Activated CD8-positive, alpha-beta T cell treated with anti-CD3 and anti-CD28 coated beads for 36 hours (primary cell): Measurements from ENCODE around the gene DUSP1. TPM values are rescaled to one million over a fixed set of nuclear protein-coding genes. Genes with fewer than 3 reads are reported as not detected.

Experiments used
- ATAC-seq: fragments of 200-7000 bp; cut with Tn5 transposase; one replicate; pipeline ENCODE4 v1.10.0; 2021; ENCODE audit warnings: mild to moderate bottlenecking, moderate library complexity
- CTCF ChIA-PET: fragments of 350-600 bp; sonication (Branson Sonifier 250); formaldehyde crosslinking; loops from one replicate; lab custom pipeline; 2021; ENCODE audit warnings: antibody characterized with exemption; lab: Charles Lee
- POLR2A ChIA-PET: fragments of 350-600 bp; sonication (Branson Sonifier 250); formaldehyde crosslinking; loops from one replicate; lab custom pipeline; 2021; ENCODE audit warnings: antibody characterized with exemption; lab: Charles Lee
- DNase-seq: peaks from one replicate; pipeline ENCODE4 v3.0.0-alpha.2; 2020
- H3K27ac Mint-ChIP-seq: one replicate; pipeline ENCODE4 v1.8.0; 2021; ENCODE audit warnings: mild to moderate bottlenecking, mixed read lengths
- H3K27me3 Mint-ChIP-seq: one replicate; pipeline ENCODE4 v1.8.0; 2021; ENCODE audit warnings: mixed read lengths
- H3K36me3 Mint-ChIP-seq: one replicate; pipeline ENCODE4 v1.8.0; 2021; ENCODE audit warnings: low read depth, mixed read lengths
- H3K4me1 Mint-ChIP-seq: one replicate; pipeline ENCODE4 v1.8.0; 2021; ENCODE audit warnings: low read depth, mixed read lengths
- H3K4me3 Mint-ChIP-seq: one replicate; pipeline ENCODE4 v1.8.0; 2021; ENCODE audit warnings: mild to moderate bottlenecking, moderate library complexity, mixed read lengths
- H3K9me3 Mint-ChIP-seq: one replicate; pipeline ENCODE4 v1.8.0; 2021; ENCODE audit warnings: mixed read lengths
- intact Hi-C: fragments of 100-400 bp; cut with micrococcal nuclease; formaldehyde crosslinking; loops from one replicate; pipeline ENCODE4 v1.10.0; 2022
- total RNA-seq, 2 experiments: library from RNA; stranded (reverse); gene quantifications; one replicate each; pipeline ENCODE4 v1.2.3, GENCODE V29; 2021
- TF ChIP-seq, protein P1 (sequence below): fragments of 200-600 bp; IDR thresholded peaks from one replicate; pipeline ENCODE4 v1.8.0; 2022; ENCODE audit warnings: antibody characterized with exemption, mild to moderate bottlenecking

Gene DUSP1
- total RNA-seq, 2 experiments from 2014 or later = 16.6 to 17.9 TPM

DNA sequence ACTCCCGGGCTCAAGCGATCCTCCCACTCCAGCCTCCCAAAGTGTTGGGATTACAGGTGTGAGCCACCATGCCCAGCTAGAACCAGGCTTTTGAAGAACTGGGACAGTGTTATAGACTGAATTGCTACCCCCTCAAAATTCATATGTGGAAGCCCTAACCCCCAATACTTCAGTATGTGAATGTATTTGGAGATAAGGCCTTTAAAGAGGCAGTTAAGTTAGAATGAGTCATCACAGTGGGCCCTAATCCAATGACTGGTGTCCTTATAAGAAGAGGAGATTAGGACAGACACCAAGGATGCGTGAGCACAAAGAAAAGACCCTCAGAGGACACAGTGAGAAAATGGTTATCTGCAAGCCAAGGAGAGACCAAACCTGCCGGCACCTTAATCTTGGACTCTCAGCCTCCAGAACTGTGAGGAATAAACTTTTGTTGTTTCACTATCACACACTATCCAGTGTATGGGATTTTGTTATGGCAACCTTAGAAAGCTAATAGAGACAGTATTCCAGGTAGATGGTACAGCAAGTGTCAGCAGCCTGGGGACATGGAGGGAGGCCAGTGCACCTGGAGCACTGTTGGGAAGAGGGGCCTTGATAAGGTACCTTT, 31.7 kb upstream of the DUSP1 start:
- ChIA-PET CTCF (no interaction called here), POLR2A (interaction anchor here (1.1 to 1.7 kb wide), 2 partner anchors 32 to 37 kb away, joined by 3 to 5 read pairs; partner anchors contain the start of gene DUSP1)
- H3K27me3 Mint-ChIP-seq = no peaks in the 10 kb centered on the region
- H3K9me3 Mint-ChIP-seq = no peaks in the 10 kb centered on the region
- DNase-seq (no peak), ATAC-seq (no peak)
- no peak overlapping the region for H3K27ac Mint-ChIP-seq
- intact Hi-C loops = no loop called here
- H3K4me3 Mint-ChIP-seq = no peak overlapping the region
- no peaks in the 10 kb centered on the region for H3K36me3 Mint-ChIP-seq
- TF ChIP-seq, protein P1, sequence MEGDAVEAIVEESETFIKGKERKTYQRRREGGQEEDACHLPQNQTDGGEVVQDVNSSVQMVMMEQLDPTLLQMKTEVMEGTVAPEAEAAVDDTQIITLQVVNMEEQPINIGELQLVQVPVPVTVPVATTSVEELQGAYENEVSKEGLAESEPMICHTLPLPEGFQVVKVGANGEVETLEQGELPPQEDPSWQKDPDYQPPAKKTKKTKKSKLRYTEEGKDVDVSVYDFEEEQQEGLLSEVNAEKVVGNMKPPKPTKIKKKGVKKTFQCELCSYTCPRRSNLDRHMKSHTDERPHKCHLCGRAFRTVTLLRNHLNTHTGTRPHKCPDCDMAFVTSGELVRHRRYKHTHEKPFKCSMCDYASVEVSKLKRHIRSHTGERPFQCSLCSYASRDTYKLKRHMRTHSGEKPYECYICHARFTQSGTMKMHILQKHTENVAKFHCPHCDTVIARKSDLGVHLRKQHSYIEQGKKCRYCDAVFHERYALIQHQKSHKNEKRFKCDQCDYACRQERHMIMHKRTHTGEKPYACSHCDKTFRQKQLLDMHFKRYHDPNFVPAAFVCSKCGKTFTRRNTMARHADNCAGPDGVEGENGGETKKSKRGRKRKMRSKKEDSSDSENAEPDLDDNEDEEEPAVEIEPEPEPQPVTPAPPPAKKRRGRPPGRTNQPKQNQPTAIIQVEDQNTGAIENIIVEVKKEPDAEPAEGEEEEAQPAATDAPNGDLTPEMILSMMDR = no peak
- H3K4me1 Mint-ChIP-seq = peaks cover 16% of the 10 kb centered on the region

DNA sequence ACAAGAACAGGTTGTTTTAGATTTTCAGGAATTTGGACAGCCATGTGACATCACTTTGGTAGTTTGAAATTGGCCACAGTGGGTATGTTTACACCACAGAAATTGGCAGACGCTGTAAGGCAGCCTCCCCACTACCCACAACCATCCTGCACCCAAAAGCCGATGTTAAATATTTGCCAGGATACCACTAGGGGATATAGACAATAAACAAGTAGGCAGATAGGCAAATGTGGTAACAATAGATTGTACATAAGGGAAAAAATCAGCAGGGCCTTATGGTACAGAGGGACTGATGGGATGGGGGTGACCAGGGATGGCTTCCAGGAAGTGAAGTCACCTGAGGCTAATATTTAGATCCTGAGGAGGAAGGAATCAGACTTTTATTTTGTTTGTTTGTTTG, 31.1 kb upstream of the DUSP1 start:
- intact Hi-C loops = no loop called here
- TF ChIP-seq, protein P1 = no peak
- no peaks in the 10 kb centered on the region for H3K36me3 Mint-ChIP-seq
- no peak overlapping the region for H3K4me3 Mint-ChIP-seq
- no peaks in the 10 kb centered on the region for H3K27me3 Mint-ChIP-seq
- H3K27ac Mint-ChIP-seq = no peak overlapping the region
- peaks cover 11% of the 10 kb centered on the region for H3K4me1 Mint-ChIP-seq
- DNase-seq = no peak
- POLR2A ChIA-PET = no interaction called here
- no peaks in the 10 kb centered on the region for H3K9me3 Mint-ChIP-seq
- ATAC-seq = no peak
- CTCF ChIA-PET = no interaction called here

DNA sequence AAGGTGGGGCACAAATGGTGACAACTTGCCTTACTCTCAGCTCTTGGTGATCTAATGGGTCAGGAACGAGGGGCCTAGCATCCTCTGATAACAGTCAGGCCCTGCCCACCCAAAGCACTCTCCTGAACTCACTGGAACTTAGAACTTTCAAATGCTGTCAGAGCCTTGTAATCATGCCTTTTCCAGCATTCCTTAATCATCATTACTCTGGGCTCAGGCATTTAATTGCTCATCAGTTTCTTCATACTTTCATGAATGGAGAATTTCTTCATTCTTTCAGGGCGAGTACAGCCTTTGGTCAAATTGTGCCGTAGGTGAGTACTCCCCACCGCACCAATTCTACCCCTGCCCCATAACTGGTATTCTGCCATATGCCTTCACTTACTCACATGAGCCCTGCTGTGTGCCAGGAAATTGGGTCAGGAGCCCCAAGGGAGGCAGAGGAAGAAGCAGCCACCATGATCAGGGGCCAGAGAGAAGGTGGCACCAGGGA, 30.2 kb upstream of the DUSP1 start:
- TF ChIP-seq, protein P1 = no peak
- Mint-ChIP-seq H3K27ac (no peak overlapping the region), H3K4me1 (peaks cover 7% of the 10 kb centered on the region), H3K36me3 (no peaks in the 10 kb centered on the region), H3K4me3 (no peak overlapping the region), H3K27me3 (no peaks in the 10 kb centered on the region), H3K9me3 (no peaks in the 10 kb centered on the region)
- ChIA-PET POLR2A (no interaction called here), CTCF (no interaction called here)
- DNase-seq (no peak), ATAC-seq (no peak)
- intact Hi-C loops = no loop called here

DNA sequence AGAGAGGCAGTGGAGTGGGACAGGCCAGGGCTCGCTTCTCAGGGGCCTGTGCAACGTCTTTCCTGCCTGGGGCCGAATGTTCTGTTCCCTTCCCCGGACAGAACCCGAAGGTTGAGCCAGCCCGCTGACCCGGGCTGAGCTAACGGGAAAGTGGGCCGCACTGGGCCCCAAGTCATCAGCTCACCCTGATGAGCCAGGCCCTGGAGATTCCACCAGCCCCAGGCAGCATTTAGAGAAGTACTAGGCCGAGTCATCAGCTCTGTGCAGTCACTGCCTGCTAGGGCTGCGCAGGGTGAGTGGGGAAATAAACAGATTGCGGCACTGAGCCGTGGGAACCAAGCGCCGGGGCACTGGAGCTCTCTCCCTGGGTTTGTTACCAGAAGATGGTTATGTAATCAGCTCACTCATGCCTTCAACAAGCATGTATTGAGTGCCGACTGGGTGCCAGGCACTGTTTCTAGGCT, 29.1 kb upstream of the DUSP1 start:
- H3K27me3 Mint-ChIP-seq = no peaks in the 10 kb centered on the region
- POLR2A ChIA-PET = interaction anchor here (0.9 kb wide), 1 partner anchor 1407 kb away, joined by 3 read pairs; no protein-coding TSS in a partner anchor
- H3K4me1 Mint-ChIP-seq = peaks cover 7% of the 10 kb centered on the region
- H3K4me3 Mint-ChIP-seq = no peak overlapping the region
- TF ChIP-seq, protein P1 = no peak
- H3K27ac Mint-ChIP-seq = no peak overlapping the region
- H3K36me3 Mint-ChIP-seq = no peaks in the 10 kb centered on the region
- CTCF ChIA-PET = interaction anchor here (0.5 to 2.3 kb wide), 2 partner anchors 28 to 276 kb away, joined by 3 to 5 read pairs; no protein-coding TSS in a partner anchor
- ATAC-seq (no peak), DNase-seq (no peak)
- no peaks in the 10 kb centered on the region for H3K9me3 Mint-ChIP-seq
- intact Hi-C loops = no loop called here

DNA sequence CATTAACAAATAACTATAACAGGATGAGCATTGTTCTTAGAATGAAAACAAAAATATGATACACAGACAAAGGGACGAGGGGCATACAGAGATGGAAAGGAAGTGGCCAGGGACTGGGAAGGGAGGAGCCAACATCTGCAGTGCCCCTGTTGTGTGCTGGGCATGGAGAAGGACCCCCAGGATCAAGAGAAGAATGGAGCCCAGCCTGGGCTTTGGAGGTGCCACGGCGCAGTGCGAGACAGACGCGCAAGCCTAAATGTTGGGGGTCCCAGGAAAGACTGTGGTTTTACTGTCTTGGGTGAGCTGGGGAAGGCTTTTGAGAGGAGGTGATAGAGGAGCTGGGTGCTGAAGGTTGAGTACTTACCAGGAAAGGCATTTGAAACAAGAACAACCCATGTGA, 28.4 kb upstream of the DUSP1 start:
- no peak overlapping the region for H3K4me3 Mint-ChIP-seq
- ChIA-PET CTCF (interaction anchor here (2.3 kb wide), 1 partner anchor 27 kb away, joined by 5 read pairs; no protein-coding TSS in a partner anchor), POLR2A (interaction anchor here (0.9 kb wide), 1 partner anchor 1406 kb away, joined by 3 read pairs; no protein-coding TSS in a partner anchor)
- H3K27ac Mint-ChIP-seq = no peak overlapping the region
- intact Hi-C loops = no loop called here
- TF ChIP-seq, protein P1 = no peak
- no peaks in the 10 kb centered on the region for H3K27me3 Mint-ChIP-seq
- DNase-seq (no peak), ATAC-seq (no peak)
- H3K4me1 Mint-ChIP-seq = peaks cover 7% of the 10 kb centered on the region
- H3K9me3 Mint-ChIP-seq = no peaks in the 10 kb centered on the region
- H3K36me3 Mint-ChIP-seq = no peaks in the 10 kb centered on the region
